Testis (tissue), 2 donors: ENCODE data around the gene KCNG2.

ENCODE experiments used
- CTCF ChIP-seq, 3 experiments: fragments of 450-650 bp in 2 of 3; fragments of 200-600 bp in 1 of 3; sonication (generic) in 1 of 3; IDR thresholded peaks; one replicate each; pipeline ENCODE4 v1.5.1; 2016 to 2019; ENCODE audit warnings: antibody characterized with exemption in 3 of 3, mild to moderate bottlenecking in 2 of 3, moderate library complexity in 1 of 3
- POLR2A ChIP-seq: fragments of 450-650 bp; IDR thresholded peaks from one replicate; pipeline ENCODE4 v1.6.1; 2017; ENCODE audit warnings: antibody characterized with exemption, mild to moderate bottlenecking, moderate library complexity

- TF ChIP-seq CTCF (IDR thresholded peaks at IDR 0.05) (no peak), POLR2A (no peak)
Measured at GRCh38 chr18:79942211-79942610, 144.5 kb downstream of the KCNG2 start.
